HG03457 (cell line): Measurements from ENCODE around the gene TASP1.

ENCODE experiments used
- ATAC-seq: cut with Tn5 transposase; IDR thresholded peaks from one replicate; pipeline ENCODE4 v1.9.1; 2021; ENCODE audit warnings: moderate number of reproducible peaks; ENCODE audit not compliant: unreplicated experiment

The TASP1 gene

GRCh38 chr20:13574071-13574470 lies 64.7 kb downstream of the TASP1 start:
- ATAC-seq = no peak

- ATAC-seq = no peak
These were observed 67.1 kb downstream of the TASP1 start for GRCh38 chr20:13571662-13572061.

- ATAC-seq = no peak
These were observed 71.1 kb downstream of the TASP1 start for GRCh38 chr20:13567663-13568062.

- ATAC-seq = no peak
These were observed 74.9 kb downstream of the TASP1 start for GRCh38 chr20:13563854-13564253.

DNA sequence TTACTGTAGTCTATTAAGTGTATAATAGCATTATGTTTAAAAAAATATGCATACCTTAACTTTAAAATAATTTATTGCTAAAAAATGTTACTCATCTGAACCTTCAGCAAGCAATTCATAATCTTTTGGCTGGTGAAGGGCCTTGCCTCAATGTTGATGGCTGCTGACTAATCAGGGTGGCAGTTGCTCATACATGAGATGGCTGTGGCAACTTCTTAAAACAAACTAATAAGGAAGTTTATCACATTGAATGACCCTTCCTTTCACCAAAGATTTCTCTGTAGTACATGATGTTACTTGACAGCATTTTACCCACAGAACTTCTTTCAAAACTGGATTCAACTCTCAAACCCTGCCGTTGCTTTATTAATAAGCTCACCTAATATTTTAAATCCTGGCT lies 84.0 kb downstream of the TASP1 start:
- no peak for ATAC-seq

GRCh38 chr20:13554076-13554475 lies 84.7 kb downstream of the TASP1 start:
- ATAC-seq = no peak

GRCh38 chr20:13552061-13552460 lies 86.7 kb downstream of the TASP1 start:
- ATAC-seq = no peak

DNA sequence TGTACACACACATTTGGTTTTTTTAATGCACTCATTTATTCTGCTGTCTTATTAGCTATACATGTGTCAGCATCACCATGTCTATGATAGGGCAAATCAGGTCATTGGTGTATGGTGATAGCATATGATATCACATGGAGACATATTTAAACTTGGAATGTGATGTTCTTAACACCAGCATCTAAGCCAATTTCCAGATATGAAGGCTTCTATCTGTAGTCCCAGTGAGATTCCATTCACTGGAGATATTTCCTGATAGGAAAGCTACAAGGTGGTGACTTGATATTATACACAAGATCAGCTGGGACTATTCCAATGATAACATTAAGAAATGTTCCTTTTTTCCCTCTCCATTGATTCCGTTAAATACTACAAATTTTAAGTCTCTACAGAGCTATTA lies 89.3 kb downstream of the TASP1 start:
- no peak for ATAC-seq

GRCh38 chr20:13546497-13547131 lies 92.1 kb downstream of the TASP1 start:
- ATAC-seq = no peak

- ATAC-seq = no peak
These were observed 92.9 kb downstream of the TASP1 start for GRCh38 chr20:13545790-13546189.

GRCh38 chr20:13543783-13544182 lies 94.9 kb downstream of the TASP1 start:
- no peak for ATAC-seq

DNA sequence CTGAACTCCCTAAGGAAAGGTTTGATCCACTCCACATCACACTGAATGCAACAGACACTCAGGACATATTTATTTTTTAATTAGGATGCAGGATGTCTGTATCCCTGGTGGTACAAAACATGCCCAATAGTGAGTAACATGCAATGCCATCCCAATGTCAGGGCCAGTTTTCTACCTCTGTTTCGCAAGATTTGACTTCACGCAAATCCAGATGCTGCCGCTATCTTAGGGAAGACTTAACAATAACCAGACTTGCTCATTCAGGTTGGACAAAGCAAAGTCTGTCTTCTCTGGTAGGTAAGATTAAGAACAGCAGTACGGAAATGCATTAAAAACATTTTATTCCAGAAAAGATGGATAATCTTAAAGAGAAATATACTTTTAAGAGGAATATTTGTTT lies 103.1 kb downstream of the TASP1 start:
- no peak for ATAC-seq

DNA sequence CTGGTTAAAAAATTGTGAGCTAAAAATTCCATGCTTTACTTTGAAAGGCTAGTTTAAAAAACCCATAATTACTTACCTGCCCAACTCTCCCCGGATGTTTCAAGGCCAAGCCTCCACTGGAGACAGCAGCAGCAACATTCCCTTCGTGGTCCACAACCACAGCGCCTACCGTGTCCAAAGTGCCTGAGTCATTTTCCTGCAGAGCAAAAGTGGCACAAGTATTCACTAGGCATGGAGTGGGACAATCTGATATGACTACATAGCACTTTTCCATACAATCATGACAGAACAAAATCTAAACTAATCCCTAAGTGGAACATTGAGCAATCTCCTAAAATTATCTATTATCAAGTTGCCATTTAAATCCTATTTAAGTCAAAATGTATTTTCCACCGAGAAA lies 104.8 kb downstream of the TASP1 start:
- ATAC-seq = no peak

- ATAC-seq = no peak
These were observed 108.6 kb downstream of the TASP1 start for GRCh38 chr20:13530146-13530545.

DNA sequence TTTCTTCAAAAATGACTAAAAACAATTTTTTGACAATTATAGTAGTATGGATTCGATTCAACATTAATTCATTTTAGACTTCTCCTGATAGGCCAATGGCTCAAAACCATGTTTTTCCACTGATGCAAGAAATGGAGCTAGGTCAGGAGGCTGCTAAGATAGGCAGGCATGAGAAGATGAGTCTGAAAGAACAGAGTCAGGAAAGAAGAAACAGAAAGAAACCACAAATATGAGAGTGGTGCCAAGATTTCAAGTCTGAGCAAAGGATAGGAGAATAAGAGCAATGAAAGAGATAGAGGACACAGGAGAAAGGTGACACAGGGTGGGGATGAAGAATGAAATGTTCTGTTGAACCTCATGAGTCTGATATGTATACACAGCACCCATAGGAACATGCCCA lies 112.2 kb downstream of the TASP1 start:
- ATAC-seq = no peak

GRCh38 chr20:13525225-13525940 lies 113.3 kb downstream of the TASP1 start:
- ATAC-seq = no peak

- ATAC-seq = no peak
These were observed 114.4 kb downstream of the TASP1 start for GRCh38 chr20:13524339-13524738.

DNA sequence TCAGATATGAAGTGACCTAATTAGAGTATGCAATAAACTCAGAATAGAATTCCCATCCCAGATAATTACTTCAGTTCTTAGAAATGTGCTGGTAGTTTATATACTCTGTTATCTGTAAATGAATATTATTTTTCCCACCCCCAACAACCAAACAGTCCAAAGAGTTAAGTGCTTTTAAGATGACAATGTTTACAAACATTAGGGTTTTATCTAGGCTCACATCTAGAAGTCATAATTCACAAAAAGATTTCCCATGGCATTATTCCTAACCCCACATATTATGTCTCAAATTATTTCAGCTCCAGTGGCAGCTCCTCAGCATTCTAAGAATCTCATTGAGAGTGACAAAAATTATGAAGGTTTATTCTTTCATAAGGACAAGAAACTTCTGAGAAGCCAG lies 120.9 kb downstream of the TASP1 start:
- no peak for ATAC-seq

GRCh38 chr20:13515796-13516558 lies 122.8 kb downstream of the TASP1 start:
- no peak for ATAC-seq

DNA sequence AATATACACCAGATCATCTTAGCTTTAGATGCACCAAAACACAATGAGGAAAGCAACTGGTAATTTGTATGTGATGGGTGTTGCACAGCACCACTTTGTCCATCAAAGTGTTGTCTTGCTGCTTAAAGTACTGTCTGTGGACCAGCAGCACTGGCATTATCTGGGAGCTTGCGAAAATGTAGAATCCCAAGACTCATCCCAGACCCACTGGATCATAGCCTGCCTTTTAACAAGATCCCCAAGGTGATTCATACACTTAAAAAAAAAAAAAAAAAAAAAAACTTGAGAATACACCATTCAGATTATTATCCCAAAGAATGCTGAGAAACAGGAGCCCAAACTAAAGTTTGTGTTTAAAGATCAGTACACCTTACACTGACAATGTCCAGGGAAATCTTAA lies 123.4 kb downstream of the TASP1 start:
- ATAC-seq = no peak

- no peak for ATAC-seq
These were observed 127.8 kb downstream of the TASP1 start for GRCh38 chr20:13510837-13511488.

DNA sequence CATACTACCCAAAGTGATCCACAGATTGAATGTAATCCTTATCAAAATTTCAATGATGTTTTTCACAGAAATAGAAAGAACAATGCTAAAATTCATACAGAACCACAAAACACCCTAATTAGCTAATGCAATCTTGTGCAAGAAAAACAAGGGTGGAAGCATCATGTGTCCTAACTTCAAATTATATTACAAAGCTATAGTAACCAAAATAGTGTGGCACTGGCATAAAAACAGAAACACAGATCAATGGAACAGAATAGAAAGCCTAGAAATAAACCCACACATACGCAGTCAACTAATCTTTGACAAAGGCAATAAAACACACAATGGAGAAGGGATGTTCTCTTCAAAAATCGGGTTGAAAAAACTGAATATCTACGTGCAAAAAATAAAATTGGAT lies 131.1 kb downstream of the TASP1 start:
- no peak for ATAC-seq
